Kasumi-1 (cell line): ENCODE data around the gene HNRNPR.

Experiments
- DNase-seq, 2 experiments: peaks; one replicate each; lab custom pipeline; 2025; lab: John Stamatoyannopoulos, UW

Gene HNRNPR

DNA sequence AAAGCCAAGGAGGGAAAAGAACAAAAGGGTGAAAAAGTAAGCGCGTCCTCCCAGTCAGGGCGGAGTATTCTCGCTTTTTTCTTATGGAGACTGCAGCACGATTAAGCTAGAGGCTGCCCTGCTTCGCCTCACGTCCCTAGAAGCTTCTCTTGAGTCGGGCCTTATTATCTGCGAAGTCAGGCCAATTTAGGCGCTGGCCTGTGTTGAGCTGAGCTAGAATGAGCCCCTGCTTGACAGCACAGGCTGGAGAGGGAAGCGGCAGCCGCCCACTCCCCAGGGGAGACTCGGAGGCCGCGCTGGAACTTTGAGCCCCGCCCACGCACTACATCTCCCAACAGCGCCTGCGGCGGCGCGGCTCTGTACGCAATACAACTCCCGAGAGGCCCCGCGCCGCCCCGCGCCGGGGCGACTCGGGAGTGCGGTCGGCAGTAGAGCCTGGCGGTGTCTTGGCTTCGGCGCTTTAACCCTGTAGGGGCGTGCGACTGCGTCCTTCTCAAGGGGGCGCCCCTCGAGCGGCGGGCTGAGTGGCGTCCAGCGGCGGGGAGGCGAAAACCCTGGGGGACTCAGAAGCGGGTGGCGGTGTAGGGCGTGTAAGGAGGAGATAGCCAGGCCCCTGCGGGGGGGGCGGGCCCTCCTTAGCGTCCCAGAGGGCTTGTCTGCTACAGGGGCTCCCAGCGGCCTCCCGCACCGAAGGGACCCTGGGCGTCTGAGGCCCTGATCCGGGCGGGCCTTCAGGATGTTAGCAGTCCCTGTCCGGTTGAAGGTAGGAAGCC, 24.7 kb upstream of the HNRNPR start:
- peak; percentile 81 to 86 for DNase-seq

DNA sequence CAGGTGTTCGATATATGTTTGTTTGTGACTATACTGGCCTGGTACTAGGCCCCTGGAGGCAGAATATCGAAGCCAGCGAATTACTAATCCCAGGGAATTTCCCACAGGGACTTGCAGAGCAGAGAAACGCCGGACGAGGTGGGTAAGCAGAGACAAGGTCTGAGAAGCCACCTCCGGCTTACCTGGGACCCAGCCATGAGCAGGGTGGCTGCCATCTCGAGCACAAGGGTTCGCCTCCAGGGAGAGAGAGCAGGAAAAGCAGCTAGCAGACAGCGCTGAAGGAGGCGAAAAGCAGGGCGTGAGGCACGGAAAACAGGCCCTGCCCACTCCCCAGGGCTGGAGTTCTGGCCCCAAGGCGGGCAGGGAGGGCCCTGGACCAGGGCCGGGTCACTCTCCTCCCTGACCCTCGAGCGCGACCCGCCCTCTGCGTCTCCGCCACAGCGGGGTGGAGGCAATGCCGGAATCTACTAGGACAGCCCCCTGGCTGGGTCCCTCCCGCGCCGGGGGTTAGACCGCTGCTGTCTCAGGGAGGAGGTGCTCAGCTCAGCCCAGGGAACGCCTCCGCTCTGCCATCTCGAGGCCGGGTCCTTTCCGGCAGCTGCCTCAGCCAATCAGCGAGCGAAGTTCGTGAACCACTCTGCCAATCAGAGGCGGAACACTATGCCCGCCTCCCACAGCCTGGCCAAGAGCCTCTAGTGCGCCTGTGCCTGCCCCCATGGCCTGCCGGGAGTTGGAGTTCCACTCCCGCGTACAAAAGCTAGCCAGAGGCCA, 23.9 kb upstream of the HNRNPR start:
- peak; percentile 99 for DNase-seq

GRCh38 chr1:23367451-23367790, 23.3 kb upstream of the HNRNPR start:
- DNase-seq, result peak; percentile 9 to 31

DNA sequence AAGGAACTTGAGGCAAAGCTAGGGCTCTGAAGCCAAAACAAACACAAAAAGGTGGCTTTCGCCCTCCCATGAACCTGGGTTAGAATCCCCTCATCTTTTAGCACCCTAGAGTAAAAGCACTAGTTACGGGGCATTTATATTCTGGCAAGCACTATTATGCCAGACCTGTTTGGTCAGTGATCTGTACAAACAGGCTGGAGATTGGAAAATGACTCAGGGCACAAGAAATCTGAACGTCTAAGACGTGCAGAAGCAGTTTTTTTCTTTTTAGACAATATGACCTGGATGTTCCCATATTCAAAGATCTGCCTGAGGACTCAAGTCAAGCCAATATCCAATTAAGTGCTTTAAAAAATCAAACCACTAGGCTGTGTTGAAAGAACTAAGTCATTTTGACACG, 22.5 kb upstream of the HNRNPR start:
- no peak for DNase-seq

GRCh38 chr1:23366146-23366545, 22.1 kb upstream of the HNRNPR start:
- DNase-seq, result no peak

DNA sequence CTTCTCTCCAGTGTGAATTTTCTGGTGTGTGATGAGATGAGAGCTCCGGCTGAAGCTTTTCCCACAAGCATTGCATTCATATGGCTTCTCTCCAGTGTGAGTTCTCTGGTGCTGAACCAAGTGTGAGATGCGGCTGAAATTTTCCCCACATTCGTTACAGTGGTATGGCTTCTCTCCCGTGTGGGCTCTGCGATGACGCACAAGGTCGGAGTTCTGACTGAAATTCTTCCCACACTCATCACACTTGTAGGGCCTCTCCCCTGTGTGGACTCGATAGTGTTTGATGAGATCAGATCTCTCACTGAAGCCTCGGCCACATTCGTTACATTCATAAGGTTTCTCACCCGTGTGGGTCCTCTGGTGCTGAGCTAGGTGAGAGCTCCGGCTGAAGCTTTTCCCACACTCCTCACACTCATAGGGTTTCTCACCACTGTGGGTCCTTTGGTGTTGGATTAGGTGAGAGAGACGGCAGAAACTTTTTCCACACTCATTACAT, 18.2 kb upstream of the HNRNPR start:
- DNase-seq, result no peak

DNA sequence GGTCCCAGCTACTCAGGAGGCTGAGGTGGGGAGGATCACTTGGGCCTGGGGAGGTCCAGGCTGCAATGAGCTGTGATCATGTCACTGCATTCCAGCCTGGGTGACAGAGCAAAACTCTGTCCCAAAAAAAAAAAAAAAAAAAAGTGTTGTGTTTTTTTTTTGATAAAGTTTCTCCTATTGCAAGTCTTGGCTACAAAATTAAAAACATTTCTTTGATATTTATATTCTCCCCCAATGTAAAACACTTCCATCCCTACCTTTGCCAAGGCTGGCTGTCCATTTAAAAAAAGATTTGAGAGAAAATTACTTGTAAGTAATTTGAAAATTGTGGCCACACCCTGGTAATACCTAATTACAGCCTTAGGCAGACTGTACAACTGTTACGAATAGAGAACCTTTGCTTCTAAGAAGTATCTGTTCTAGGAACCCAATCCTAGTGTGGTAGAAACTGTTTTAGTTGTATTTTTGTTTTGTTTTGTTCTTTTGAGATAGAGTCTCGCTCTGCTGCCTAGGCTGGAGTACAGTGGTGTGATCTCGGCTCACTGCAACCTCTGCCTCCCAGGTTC, 14.3 kb upstream of the HNRNPR start:
- no peak for DNase-seq

GRCh38 chr1:23357138-23357908, 13.2 kb upstream of the HNRNPR start:
- no peak for DNase-seq

- DNase-seq, result no peak
These were observed 12.5 kb upstream of the HNRNPR start for GRCh38 chr1:23356471-23357137.

GRCh38 chr1:23354245-23354644, 10.2 kb upstream of the HNRNPR start:
- DNase-seq, result peak; percentile 32 to 42

GRCh38 chr1:23352096-23352695, 8.1 kb upstream of the HNRNPR start:
- no peak for DNase-seq

GRCh38 chr1:23345920-23346319, 1.8 kb upstream of the HNRNPR start:
- DNase-seq, result no peak

DNA sequence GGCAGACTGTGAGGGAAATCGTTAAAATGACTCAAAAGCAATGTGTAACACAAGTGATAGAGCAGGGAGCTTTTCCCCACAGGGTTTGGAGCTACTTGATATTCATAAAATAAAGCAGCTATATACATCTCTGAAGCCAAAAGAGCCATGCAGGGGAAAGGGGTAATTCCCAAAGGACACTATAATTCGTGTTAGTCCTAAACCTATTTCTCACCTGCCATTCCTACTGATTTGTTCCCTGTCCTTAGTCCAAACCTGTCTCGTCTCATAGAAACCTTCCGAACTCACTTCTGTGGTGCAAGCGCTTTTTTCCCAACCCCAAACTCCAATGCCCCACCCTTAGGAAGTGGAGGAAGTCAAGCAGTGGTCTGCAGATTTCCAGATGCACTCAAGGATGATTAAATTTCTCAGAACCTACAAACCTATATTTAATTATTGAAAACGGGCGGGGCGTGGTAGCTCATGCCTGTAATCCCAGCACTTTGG, 946 bp upstream of the HNRNPR start:
- DNase-seq, result peak in 1 of 2 experiments; percentile 58

DNA sequence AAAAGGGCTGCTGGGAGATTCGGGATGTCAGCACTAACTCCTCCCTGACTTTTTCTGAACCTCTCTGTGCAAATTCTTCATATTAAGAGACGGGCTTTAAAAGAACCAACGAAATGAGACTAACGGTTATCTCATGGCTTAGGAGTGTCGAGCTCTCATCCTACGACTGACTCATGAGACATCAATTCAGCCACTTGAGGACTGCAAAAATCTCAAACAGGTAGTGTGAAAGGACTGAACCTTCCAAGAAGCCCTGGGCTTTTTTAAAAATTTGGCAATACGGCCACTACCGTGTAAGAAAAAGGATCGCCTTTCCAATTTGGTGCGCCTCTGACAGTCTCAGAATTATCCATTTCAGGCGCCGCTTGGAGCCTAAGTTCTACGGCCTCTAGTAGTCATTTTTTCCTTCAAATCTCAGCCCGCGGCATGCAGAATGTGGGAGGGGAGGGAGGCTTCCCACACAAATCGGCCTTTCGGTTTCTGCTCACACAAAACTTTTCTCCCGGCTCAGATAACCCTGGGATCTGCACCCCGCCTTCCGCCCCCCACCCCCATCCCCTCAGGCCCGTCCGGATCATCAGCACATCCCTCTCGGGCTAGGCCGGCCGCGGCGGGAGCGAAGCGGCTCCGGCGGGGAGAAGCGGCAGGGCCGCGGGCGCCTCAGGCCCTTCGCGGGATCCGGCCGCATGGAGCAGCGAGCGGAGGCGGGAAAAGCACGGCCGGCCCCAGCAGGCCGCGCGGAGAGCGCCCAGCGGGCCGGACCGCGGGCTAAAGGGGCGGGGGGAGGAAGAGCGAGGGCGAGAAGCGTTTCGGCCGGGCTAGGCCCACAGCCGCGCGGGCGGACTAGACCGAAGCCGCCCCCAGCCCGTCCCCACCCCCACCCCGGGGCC, 618 bp downstream of the HNRNPR start:
- DNase-seq, result peak; percentile 36

GRCh38 chr1:23341931-23342692, 2.0 kb downstream of the HNRNPR start:
- no peak for DNase-seq

DNA sequence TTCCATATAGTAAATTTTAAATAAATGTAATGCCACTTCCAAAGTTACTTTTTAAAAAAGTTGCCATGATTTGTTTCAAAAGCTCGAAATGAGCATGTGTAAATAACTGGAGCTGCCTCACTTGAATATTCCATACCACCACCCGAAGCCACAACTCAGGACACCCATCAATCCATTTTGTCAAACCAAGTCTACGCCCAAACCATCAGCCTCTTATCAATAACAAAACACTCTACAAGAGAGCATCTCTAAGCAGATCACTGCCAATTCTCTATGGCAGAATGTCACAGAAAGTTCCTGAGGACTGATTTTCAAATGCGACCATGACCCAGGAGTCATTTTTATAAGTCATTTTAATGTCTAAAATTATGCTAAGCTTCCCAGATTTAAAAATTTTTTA, 4.5 kb downstream of the HNRNPR start:
- DNase-seq, result no peak

GRCh38 chr1:23337869-23338268, 6.2 kb downstream of the HNRNPR start:
- DNase-seq, result no peak

DNA sequence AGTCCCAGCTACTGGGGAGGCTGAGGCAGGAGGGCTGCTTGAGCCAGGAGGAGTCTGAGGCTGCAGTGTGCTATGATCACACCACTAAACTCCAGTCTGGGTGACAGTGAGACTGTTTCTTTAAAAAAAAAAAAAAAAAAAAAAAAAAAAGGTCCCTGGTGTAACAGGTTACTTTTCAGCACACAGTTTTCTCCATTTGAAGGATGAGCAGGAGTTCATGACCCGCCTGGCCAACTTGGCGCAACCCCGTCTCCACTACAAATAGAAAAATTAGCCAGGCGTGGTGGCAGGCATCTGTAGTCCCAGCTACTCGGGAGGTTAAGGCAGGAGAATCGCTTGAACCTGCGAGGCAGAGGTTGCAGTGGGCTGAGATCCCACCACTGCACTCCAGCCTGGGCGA, 12.4 kb downstream of the HNRNPR start:
- no peak for DNase-seq

GRCh38 chr1:23330846-23331245, 13.2 kb downstream of the HNRNPR start:
- DNase-seq, result no peak
